ENCODE data around the gene VPS41.

- TF ChIP-seq CTCF (conservative IDR thresholded peaks at IDR 0.05 in 1 of 2, IDR thresholded peaks at IDR 0.05 in 1 of 2; ENCODE audit: extremely low read depth in 1 of 2, insufficient read depth in 1 of 2, low read depth in 1 of 2, low read length in 2 of 2) (no peak), EZH2 (IDR thresholded peaks at IDR 0.05; ENCODE audit: borderline replicate concordance, low read length) (no peak)
Observed at GRCh38 chr7:38756521-38756920, 152.5 kb downstream of the VPS41 start.

All from mammary epithelial cell (primary cell).